ENCODE results near the gene SCN1B.
A peak's percentile ranks its signal among the peaks of the same experiment; 100 is the strongest.
"Not testable (repeated sequence)": the region's sequence is repeated elsewhere in the genome, so short reads cannot be mapped to it uniquely, and the experiment has no call there.

SCN1B gene

GRCh38 chr19:35004517-35005255, 25.6 kb upstream of the SCN1B start:
- H3K4me3 ChIP-seq (ENCODE audit: low read depth in 1 of 2, low read length in 2 of 2) = no peak overlapping the region
- peaks cover 18 to 35% of the 10 kb centered on the region in 2 donors for H3K4me1 ChIP-seq (ENCODE audit: control insufficient read depth in 1 of 2, insufficient read depth in 2 of 2, low read length in 2 of 2)

GRCh38 chr19:35005256-35005977, 24.9 kb upstream of the SCN1B start:
- H3K36me3 ChIP-seq (ENCODE audit: control insufficient read depth in 1 of 2, insufficient read depth in 2 of 2, low read length in 2 of 2) = peaks cover 17 to 21% of the 10 kb centered on the region in 2 donors
- H3K4me3 ChIP-seq (ENCODE audit: low read depth in 1 of 2, low read length in 2 of 2) = no peak overlapping the region
- H3K27ac ChIP-seq (ENCODE audit: low read length) = peak overlapping the region; percentile 31
- H3K9me3 ChIP-seq (ENCODE audit: control insufficient read depth in 1 of 2, low read length in 2 of 2) = no peaks in the 10 kb centered on the region
- peaks cover 18 to 31% of the 10 kb centered on the region in 2 donors for H3K4me1 ChIP-seq (ENCODE audit: control insufficient read depth in 1 of 2, insufficient read depth in 2 of 2, low read length in 2 of 2)
- no peaks in the 10 kb centered on the region for H3K27me3 ChIP-seq (ENCODE audit: low read depth, low read length)

More at GRCh38 chr19:35004517-35005255, 25.6 kb upstream of the SCN1B start:
- Histone ChIP-seq H3K27ac (ENCODE audit: low read length) (peak overlapping the region; percentile 14), H3K27me3 (ENCODE audit: low read depth, low read length) (no peaks in the 10 kb centered on the region), H3K9me3 (ENCODE audit: control insufficient read depth in 1 of 2, low read length in 2 of 2) (no peaks in the 10 kb centered on the region), H3K36me3 (ENCODE audit: control insufficient read depth in 1 of 2, insufficient read depth in 2 of 2, low read length in 2 of 2) (peaks cover 10 to 13% of the 10 kb centered on the region in 2 donors)

GRCh38 chr19:35006007-35006341, 24.3 kb upstream of the SCN1B start:
- peaks cover 19 to 26% of the 10 kb centered on the region in 2 donors for H3K36me3 ChIP-seq (ENCODE audit: control insufficient read depth in 1 of 2, insufficient read depth in 2 of 2, low read length in 2 of 2)
- not testable (repeated sequence) for H3K27me3 ChIP-seq (ENCODE audit: low read depth, low read length); H3K4me3 ChIP-seq (ENCODE audit: low read depth in 1 of 2, low read length in 2 of 2); H3K9me3 ChIP-seq (ENCODE audit: control insufficient read depth in 1 of 2, low read length in 2 of 2); H3K27ac ChIP-seq (ENCODE audit: low read length)
- peaks cover 18 to 31% of the 10 kb centered on the region in 2 donors for H3K4me1 ChIP-seq (ENCODE audit: control insufficient read depth in 1 of 2, insufficient read depth in 2 of 2, low read length in 2 of 2)

- H3K4me1 ChIP-seq (ENCODE audit: control insufficient read depth in 1 of 2, insufficient read depth in 2 of 2, low read length in 2 of 2) = peaks cover 18 to 26% of the 10 kb centered on the region in 2 donors
- H3K36me3 ChIP-seq (ENCODE audit: control insufficient read depth in 1 of 2, insufficient read depth in 2 of 2, low read length in 2 of 2) = peaks cover 19 to 31% of the 10 kb centered on the region in 2 donors
- peak overlapping the region; percentile 40 for H3K27ac ChIP-seq (ENCODE audit: low read length)
- H3K27me3 ChIP-seq (ENCODE audit: low read depth, low read length) = no peaks in the 10 kb centered on the region
- no peaks in the 10 kb centered on the region for H3K9me3 ChIP-seq (ENCODE audit: control insufficient read depth in 1 of 2, low read length in 2 of 2)
- H3K4me3 ChIP-seq (ENCODE audit: low read depth in 1 of 2, low read length in 2 of 2) = no peak overlapping the region
Observed at GRCh38 chr19:35006342-35006998, 23.8 kb upstream of the SCN1B start.

- Histone ChIP-seq H3K4me3 (ENCODE audit: low read depth in 1 of 2, low read length in 2 of 2) (no peak overlapping the region), H3K9me3 (ENCODE audit: control insufficient read depth in 1 of 2, low read length in 2 of 2) (no peaks in the 10 kb centered on the region), H3K4me1 (ENCODE audit: control insufficient read depth in 1 of 2, insufficient read depth in 2 of 2, low read length in 2 of 2) (peaks cover 16 to 22% of the 10 kb centered on the region in 2 donors), H3K27me3 (ENCODE audit: low read depth, low read length) (no peaks in the 10 kb centered on the region), H3K27ac (ENCODE audit: low read length) (peak overlapping the region; percentile 40), H3K36me3 (ENCODE audit: control insufficient read depth in 1 of 2, insufficient read depth in 2 of 2, low read length in 2 of 2) (peaks cover 19 to 36% of the 10 kb centered on the region in 2 donors)
Observed at GRCh38 chr19:35006999-35007365, 23.3 kb upstream of the SCN1B start.

GRCh38 chr19:35007427-35007826, 22.8 kb upstream of the SCN1B start:
- H3K27ac ChIP-seq (ENCODE audit: low read length); H3K27me3 ChIP-seq (ENCODE audit: low read depth, low read length); H3K9me3 ChIP-seq (ENCODE audit: control insufficient read depth in 1 of 2, low read length in 2 of 2); H3K4me3 ChIP-seq (ENCODE audit: low read depth in 1 of 2, low read length in 2 of 2): not testable (repeated sequence)
- Histone ChIP-seq H3K4me1 (ENCODE audit: control insufficient read depth in 1 of 2, insufficient read depth in 2 of 2, low read length in 2 of 2) (peaks cover 14 to 22% of the 10 kb centered on the region in 2 donors), H3K36me3 (ENCODE audit: control insufficient read depth in 1 of 2, insufficient read depth in 2 of 2, low read length in 2 of 2) (peaks cover 19 to 41% of the 10 kb centered on the region in 2 donors)

GRCh38 chr19:35008891-35009341, 21.4 kb upstream of the SCN1B start:
- peaks cover 23 to 45% of the 10 kb centered on the region in 2 donors for H3K36me3 ChIP-seq (ENCODE audit: control insufficient read depth in 1 of 2, insufficient read depth in 2 of 2, low read length in 2 of 2)
- peaks cover 7 to 22% of the 10 kb centered on the region in 2 donors for H3K4me1 ChIP-seq (ENCODE audit: control insufficient read depth in 1 of 2, insufficient read depth in 2 of 2, low read length in 2 of 2)

GRCh38 chr19:35009424-35010415, 20.6 kb upstream of the SCN1B start:
- H3K4me3 ChIP-seq (ENCODE audit: low read depth in 1 of 2, low read length in 2 of 2) = no peak overlapping the region
- H3K4me1 ChIP-seq (ENCODE audit: control insufficient read depth in 1 of 2, insufficient read depth in 2 of 2, low read length in 2 of 2) = peaks cover 4 to 23% of the 10 kb centered on the region in 2 donors
- H3K9me3 ChIP-seq (ENCODE audit: control insufficient read depth in 1 of 2, low read length in 2 of 2) = no peaks in the 10 kb centered on the region
- no peaks in the 10 kb centered on the region for H3K27me3 ChIP-seq (ENCODE audit: low read depth, low read length)
- no peak overlapping the region for H3K27ac ChIP-seq (ENCODE audit: low read length)
- peaks cover 23 to 52% of the 10 kb centered on the region in 2 donors for H3K36me3 ChIP-seq (ENCODE audit: control insufficient read depth in 1 of 2, insufficient read depth in 2 of 2, low read length in 2 of 2)

More at GRCh38 chr19:35008891-35009341, 21.4 kb upstream of the SCN1B start:
- H3K4me3 ChIP-seq (ENCODE audit: low read depth in 1 of 2, low read length in 2 of 2) = no peak overlapping the region
- no peaks in the 10 kb centered on the region for H3K9me3 ChIP-seq (ENCODE audit: control insufficient read depth in 1 of 2, low read length in 2 of 2)
- H3K27me3 ChIP-seq (ENCODE audit: low read depth, low read length) = no peaks in the 10 kb centered on the region
- H3K27ac ChIP-seq (ENCODE audit: low read length) = no peak overlapping the region

GRCh38 chr19:35011091-35011689, 19.1 kb upstream of the SCN1B start:
- peaks cover 0 to 23% of the 10 kb centered on the region in 2 donors for H3K4me1 ChIP-seq (ENCODE audit: control insufficient read depth in 1 of 2, insufficient read depth in 2 of 2, low read length in 2 of 2)
- no peak overlapping the region for H3K27ac ChIP-seq (ENCODE audit: low read length)
- no peaks in the 10 kb centered on the region for H3K9me3 ChIP-seq (ENCODE audit: control insufficient read depth in 1 of 2, low read length in 2 of 2)
- no peak overlapping the region for H3K4me3 ChIP-seq (ENCODE audit: low read depth in 1 of 2, low read length in 2 of 2)
- H3K36me3 ChIP-seq (ENCODE audit: control insufficient read depth in 1 of 2, insufficient read depth in 2 of 2, low read length in 2 of 2) = peaks cover 26 to 66% of the 10 kb centered on the region in 2 donors
- H3K27me3 ChIP-seq (ENCODE audit: low read depth, low read length) = no peaks in the 10 kb centered on the region

Data from muscle layer of duodenum (tissue), 2 donors.